Neural cell (in vitro differentiated cells): Measurements from ENCODE around the gene CEACAM19.

Experiments
- CTCF ChIP-seq: fragments of 450-650 bp; IDR thresholded peaks from 2 replicates; pipeline ENCODE4 v1.5.1; 2014; ENCODE audit warnings: antibody characterized with exemption, mild to moderate bottlenecking, moderate library complexity; ENCODE audit not compliant: poor library complexity, severe bottlenecking
- EZH2 ChIP-seq: fragments of 200-600, 300-800 bp; shearing (Covaris generic), sonication (generic); IDR thresholded peaks from 2 replicates; pipeline ENCODE4 v1.6.1; 2014; ENCODE audit warnings: antibody characterized with exemption, low read length, borderline replicate concordance, mild to moderate bottlenecking; ENCODE audit not compliant: insufficient read depth, poor library complexity, severe bottlenecking
- MXI1 ChIP-seq: fragments of 450-650 bp; conservative IDR thresholded peaks from 2 replicates; pipeline ENCODE4 v1.6.1; 2014; ENCODE audit warnings: antibody characterized with exemption, mild to moderate bottlenecking; ENCODE audit not compliant: poor library complexity, severe bottlenecking
- POLR2AphosphoS5 ChIP-seq: IDR thresholded peaks from 2 replicates; pipeline ENCODE4 v1.6.1; 2012
- RAD21 ChIP-seq: fragments of 450-650 bp; conservative IDR thresholded peaks from 2 replicates; pipeline ENCODE4 v1.6.1; 2014; ENCODE audit warnings: antibody characterized with exemption, mild to moderate bottlenecking, moderate library complexity
- REST ChIP-seq: IDR thresholded peaks from 2 replicates; pipeline ENCODE4 v1.6.1; 2012; ENCODE audit warnings: borderline replicate concordance
- TAF1 ChIP-seq: IDR thresholded peaks from 2 replicates; pipeline ENCODE4 v1.6.1; 2012; ENCODE audit warnings: low read depth

- TF ChIP-seq POLR2AphosphoS5 (no peak), CTCF (no peak), TAF1 (no peak), REST (no peak), MXI1 (no peak), RAD21 (no peak), EZH2 (no peak)
Observed at GRCh38 chr19:44661205-44661604, 10.1 kb upstream of the CEACAM19 start.
